HK-2 (cell line): Measurements from ENCODE around the gene UBE2D1.
"Not testable (repeated sequence)": the region's sequence is repeated elsewhere in the genome, so short reads cannot be mapped to it uniquely, and the experiment has no call there.

Experiments used
- DNase-seq: peaks from one replicate; pipeline ENCODE4 v3.0.0-alpha.2; 2018; ENCODE audit not compliant: unreplicated experiment

UBE2D1 gene

DNA sequence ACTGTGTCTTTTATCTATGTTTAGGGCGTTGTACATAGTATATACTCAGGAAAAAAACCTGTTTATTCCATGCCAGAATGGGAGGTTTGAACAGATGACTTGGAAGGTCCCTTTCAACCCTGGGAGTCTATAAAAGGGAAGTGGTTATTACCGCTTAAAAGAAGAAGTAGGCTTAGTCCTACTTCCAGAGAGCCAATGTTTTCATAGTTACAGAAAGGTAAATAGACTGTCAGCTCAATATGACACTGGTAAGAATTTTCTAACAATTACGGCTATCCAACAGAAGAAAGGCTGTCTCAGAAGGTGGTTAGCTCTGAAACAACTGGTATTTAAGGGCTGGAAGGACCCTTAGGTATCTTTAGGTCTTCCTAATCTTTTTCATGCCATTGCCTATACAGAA is 49.3 kb downstream of the UBE2D1 start:
- DNase-seq = no peak

DNA sequence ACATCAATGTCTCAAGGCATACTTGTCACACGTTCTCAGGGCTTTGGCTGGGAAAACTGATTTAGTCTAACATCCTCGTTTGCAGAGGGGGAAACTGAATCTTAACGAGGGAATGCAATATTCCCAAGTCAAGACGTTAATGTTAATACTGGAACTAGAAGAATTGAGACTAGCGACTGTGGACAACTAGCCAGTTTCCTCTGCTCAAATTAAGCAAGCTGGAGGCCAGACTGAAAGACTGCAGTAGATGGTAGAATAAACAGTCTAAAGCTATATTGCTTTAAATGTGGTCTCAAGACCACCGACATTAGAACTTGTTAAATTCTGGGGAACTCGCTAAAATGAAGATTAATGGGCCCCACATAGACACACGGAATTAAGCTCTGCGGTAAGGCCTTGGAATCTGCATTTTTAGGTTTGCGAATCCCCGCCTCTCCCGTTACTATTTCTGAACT is 49.8 kb downstream of the UBE2D1 start:
- no peak for DNase-seq

DNA sequence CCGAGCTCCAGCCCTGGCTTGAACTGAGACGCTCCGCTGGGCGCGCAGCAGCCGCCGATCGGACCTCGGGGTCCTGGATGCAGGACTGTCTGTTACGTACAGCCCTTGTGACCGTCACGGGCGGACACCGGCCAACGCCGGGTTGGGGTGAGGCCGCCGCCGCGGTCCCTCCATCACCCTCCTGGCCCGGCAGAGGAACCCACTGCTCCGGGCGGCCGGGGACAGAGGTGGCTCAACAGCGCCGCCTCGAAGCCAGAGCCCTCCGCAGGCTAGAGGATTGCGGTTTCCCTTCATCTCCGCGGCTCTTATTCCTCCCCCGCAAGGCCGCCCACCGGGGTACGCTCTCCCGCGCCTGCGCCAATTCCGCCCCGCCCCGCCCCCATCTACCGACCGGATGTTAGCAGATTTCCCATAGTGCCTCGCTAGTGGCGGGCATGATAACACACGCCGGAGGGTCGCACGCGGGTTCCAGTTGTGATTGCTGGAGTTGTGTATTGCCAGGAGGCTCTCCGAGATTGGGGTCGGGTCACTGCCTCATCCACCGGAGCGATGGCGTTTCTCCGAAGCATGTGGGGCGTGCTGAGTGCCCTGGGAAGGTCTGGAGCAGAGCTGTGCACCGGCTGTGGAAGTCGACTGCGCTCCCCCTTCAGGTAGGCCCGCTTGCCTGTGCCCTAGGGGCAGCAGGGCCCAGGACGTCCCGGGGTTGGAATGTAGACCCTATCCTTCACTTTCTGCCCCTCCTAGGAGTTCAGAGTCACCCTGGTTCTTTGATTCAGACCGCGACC is 50.4 kb downstream of the UBE2D1 start, which contains the start of gene TFAM:
TSS of gene TFAM (plus strand) at position 412 of the 785 bp plus-strand sequence. CDS start at position 550, 138 bp downstream.
- peak; percentile 100 for DNase-seq

DNA sequence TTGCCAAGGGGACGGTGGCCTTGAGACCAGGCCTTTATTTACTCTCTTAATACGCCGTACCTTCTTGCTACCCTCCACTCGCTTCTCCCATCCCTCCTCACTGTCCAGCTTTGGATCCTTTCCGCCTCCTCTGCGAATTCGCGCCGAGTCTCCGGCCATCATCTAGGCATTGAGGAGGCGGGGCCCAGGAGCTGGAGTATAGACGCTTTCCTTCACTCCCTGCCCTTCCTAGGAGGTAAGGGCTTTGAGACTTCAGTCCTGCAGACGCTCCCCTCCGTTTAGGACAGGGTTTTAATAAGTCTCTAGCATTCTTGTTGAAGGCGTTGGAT is 50.9 kb downstream of the UBE2D1 start:
- peak; percentile 61 for DNase-seq

DNA sequence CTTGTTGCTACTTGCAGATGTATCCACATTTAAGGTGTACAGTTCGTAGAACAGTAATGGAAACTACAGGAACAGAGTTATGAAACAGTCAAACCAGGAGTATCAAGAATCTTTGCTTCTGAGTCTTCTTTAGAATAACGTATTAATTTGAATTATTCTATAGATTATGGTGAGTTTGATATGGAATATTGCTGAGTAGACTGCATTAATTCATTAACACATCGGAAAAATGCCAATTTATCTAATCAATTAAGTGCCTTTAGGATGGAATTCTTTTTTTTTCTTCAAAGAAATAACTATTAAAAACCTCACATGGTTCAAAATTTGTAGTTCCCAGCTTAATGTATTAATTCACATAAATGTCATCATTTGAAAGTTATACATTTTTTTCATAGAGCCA is 54.2 kb downstream of the UBE2D1 start:
- no peak for DNase-seq

DNA sequence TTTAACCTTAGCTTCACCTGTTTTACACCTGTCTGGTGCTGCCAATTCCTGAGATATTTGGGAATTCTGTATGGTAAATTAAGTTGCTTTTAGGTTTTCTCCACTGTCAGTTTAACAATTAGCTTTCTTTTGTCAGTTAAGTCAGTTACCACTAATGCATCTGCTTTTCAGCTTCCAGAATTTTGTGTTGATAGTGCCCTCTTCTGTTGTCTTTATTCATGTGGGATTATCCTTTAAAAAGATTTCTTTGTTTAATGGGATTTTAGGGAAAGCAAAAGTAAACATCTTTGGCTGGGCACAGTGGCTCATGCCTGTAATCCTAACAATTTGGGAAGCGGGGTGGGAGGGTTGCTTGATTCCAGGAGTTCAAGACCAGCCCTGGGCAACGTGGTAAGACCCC is 58.5 kb downstream of the UBE2D1 start:
- DNase-seq = no peak

DNA sequence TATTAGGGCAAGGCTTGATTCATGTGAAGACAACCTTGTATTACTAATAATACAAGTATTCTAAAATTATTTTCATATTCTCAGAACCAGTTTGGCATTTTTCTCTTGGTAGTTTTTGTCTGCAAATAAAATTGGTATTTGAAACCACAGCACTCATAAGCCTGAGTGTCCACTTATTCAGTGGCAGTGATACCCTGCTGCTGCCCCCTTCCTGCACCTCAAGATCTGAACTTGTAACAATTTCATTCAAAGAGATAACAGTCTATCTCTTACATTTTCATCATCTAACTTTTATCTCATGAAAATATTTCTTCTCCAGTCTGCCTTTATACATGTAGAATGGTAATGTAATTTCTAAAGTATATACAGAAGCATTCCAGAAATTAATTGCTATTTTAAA is 59.7 kb downstream of the UBE2D1 start:
- no peak for DNase-seq

DNA sequence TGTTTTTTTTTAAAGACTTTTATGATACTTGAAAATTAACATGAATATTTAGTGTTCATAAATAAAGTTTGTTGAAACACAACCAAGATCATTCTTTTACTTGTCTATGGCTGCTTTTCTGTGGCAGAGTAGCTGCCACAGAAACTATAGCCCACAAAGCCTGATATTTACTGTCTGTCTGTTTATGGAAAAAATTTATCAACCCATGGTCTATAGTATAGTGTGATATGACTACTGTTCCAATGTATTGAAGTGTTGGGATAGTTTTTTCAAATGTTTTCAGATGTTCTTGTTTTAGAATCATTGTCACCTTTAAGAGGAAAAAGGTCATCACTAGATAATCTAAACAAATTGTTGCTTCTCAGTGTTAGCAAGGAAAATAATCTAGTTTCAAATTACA is 61.3 kb downstream of the UBE2D1 start:
- no peak for DNase-seq

DNA sequence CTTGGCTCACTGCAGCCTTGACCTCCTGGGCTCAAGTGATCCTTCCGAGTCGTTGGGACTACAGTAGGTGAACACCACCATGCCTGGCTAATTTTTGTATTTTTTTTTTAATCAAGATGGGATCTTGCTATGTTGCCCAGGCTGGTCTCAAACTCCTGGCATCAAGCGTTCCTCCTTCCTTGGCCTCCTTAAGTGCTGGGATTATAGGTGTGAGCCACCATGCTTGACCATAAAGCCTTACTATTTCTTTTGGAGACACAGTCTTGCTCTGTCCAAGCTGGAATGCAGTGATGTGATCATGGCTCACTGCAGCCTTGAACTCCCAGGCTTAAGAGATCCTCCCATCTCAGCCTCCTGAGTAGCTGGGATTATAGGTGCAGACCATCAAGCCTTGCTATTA is 63.0 kb downstream of the UBE2D1 start:
- DNase-seq = no peak

DNA sequence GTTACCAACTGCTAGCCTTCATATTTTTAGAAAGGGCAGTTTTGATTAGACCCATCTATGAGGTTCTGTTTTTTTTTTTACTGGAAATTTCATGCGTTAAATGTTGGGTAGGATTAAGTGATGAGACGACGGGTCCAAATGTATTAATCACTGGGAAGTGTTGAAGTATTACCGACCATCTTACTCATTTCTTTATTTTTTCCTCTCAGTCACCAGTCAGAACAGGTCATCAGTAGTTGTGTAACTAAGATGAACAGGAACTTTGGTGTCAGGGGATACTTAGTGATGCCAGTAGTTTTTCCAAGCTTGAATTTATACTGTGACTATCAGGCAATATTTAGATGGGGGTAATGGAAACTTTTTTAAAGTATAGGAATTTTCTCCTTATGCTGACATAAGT is 64.6 kb downstream of the UBE2D1 start:
- no peak for DNase-seq

DNA sequence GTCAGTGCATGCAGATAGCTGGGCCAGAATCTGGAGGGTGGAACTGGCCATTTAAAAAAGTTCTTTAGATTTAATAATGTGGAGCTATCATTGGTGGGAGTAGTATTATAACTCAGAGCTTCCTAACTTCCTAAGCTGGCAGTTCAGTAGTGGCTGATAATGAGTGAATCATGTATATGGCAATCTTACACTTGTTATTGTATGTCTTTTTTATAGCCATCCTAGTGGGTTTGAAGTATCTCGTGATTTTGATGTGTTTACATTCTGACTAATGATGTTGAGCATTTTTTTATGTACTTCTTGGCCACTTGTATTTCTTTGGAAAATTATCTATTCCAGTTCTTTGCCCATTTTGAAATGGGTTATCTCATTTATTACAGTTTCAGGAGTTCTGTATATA is 65.8 kb downstream of the UBE2D1 start:
- DNase-seq = no peak

DNA sequence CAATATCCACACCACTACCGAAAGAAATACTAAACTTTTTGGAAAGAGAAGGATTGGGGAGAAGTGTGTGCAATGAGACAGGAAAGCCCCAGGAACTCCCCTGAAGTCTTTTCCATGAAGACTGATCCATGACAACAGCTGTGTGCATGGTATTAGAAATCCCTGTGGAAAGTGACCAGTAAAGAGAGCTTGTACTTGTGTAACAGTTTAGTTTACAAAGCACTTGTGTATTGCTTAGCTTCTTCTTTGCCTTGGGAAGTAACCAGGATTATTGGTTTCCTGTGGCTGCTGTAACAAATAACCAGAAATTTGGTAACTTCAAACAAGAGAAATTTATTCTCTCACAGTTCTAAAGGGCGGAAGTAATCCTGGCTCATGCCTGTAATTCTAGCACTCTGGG is 69.2 kb downstream of the UBE2D1 start:
- no peak for DNase-seq

DNA sequence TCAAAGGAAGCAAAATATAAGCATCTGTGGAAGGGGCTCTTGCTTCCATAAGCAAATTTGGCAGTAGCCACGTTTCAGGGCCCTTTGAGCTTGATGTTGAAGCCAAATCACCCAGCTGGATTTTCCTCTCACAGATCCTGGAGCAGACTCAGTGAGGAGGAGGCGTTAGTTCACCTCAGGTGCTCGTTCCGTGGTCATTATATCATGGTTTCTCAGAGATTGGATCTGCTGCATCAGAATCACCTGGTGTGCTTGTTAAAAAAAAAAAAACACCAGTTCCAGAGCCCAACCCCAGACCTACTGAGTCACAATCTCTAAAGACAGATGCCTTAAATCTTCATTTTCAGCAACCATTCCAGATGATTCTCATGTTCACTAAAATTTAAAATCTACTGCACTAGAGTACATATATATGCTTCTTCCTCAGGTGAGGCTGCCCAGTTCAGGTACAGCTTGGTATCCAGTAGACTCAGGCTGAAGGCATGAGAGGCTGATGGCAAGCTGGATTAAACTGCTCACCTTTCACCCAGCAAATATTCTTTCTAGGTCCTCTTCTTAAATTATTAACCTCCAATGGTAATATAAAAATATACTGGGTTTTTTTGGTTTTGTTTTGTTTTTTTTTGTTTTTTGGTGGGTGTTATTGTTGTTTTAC is 75.3 kb downstream of the UBE2D1 start:
- DNase-seq = no peak

DNA sequence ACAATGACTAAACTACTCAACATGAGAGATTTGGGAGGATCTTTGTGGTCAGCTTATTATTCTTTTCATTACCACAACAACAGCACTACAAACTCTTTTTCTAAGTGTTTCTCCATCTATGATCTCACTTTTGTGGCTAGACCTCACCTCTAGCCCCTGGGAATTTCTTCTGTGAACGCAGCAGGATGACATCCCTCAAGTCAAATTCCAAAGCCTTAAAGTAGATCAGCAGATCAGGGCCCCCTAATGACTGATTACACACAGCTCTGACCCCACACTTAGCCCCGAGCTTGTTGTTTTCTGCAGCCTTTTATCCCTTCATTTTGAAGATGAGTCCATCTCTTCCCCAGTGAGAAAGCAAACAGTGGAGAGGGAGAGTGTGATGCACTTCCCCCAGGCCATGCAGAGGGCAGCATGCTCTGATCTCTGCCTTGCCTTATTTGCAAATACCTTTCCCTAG is 77.7 kb downstream of the UBE2D1 start:
- peak; percentile 67 for DNase-seq

DNA sequence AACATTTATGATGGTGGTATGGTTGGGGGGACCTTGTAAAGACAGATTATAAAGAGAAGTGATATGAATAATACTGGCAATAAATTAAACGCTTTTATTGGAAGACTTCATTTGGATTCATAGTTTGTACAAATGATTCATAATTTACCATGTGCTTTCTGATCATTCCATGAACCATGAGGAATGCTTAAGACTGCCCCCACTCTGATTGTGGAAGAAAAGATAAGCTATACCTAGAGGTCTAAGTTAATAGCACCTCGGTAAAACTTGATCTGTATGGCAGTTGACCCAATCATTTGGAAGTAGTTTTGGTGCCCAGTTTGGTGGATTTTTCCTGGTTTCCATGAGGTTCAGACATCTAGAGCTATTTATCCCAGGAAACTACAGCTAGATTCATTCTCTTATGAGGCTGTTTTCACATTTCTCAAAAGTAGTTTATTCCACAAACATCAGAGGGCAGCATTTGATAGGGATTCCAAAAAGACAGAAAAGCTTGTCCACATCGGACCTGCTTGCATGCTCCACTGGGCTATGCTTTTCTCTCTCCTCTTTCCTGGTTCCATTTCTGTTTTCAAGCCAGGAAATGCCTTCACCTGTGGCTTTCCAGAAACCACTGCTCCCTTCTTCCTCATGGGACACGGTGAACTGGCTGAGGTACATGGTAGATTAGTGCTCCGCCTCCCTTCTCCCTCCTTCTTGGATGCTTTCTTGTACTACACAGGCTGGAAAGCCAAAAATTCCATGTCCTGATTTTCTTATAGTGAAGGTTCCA is 79.7 kb downstream of the UBE2D1 start:
- DNase-seq = peak; percentile 62

DNA sequence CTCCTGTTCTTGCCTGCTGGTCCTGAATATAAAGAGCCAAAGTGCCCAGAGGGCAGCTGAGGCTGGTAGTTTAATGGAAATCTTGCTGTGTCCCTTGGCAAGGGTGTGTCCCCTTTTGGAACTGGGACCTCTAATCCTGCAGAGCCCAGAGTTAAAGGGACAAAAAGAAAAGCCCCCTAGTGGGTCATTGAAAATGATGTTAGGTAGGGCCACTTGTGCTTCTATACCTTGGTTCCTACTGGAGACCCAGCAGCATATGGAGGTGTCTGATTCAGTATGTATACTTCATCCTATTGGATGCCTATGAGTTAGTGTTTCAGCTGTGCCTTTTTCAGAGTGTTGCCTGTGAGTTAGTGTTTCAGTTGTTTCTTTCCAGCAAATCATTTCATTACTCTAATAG is 81.0 kb downstream of the UBE2D1 start:
- no peak for DNase-seq

DNA sequence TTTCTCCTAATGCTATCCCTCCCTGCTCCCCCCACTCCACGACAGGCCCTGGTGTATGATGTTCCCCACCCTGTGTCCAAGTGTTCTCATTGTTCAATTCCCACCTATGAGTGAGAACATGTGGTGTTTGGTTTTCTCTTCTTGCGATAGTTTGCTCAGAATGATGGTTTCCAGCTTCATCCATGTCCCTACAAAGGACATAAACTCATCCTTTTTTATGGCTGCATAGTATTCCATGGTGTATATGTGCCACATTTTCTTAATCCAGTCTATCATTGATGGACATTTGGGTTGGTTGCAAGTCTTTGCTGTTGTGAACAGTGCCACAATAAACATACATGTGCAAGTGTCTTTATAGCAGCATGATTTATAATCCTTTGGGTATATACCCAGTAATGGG is 83.1 kb downstream of the UBE2D1 start:
- not testable (repeated sequence) for DNase-seq
